Esophagus muscularis mucosa (tissue), 4 donors: ENCODE measurements around the gene DLX3.

Experiments
- CTCF ChIP-seq, 3 experiments: fragments of 200-600 bp in 2 of 3; fragments of 450-650 bp in 1 of 3; sonication (generic) in 2 of 3; IDR thresholded peaks; one replicate each; pipeline ENCODE4 v1.5.1; 2017 to 2019; ENCODE audit warnings: antibody characterized with exemption in 3 of 3, mild to moderate bottlenecking in 2 of 3, moderate library complexity in 1 of 3
- EP300 ChIP-seq: sonication (generic); formaldehyde crosslinking; IDR thresholded peaks from one replicate; pipeline ENCODE4 v1.6.1; 2017; ENCODE audit warnings: antibody characterized with exemption
- POLR2A ChIP-seq: fragments of 450-650 bp; IDR thresholded peaks from one replicate; pipeline ENCODE4 v1.6.1; 2017; ENCODE audit warnings: antibody characterized with exemption, moderate library complexity, mild to moderate bottlenecking, low read depth
- POLR2AphosphoS5 ChIP-seq, 2 donors: sonication (generic); formaldehyde crosslinking; IDR thresholded peaks; one replicate each; pipeline ENCODE4 v1.6.1; 2017; ENCODE audit warnings: antibody characterized with exemption in 2 of 2

- TF ChIP-seq CTCF (IDR thresholded peaks at IDR 0.05) (no peak), POLR2AphosphoS5 (IDR thresholded peaks at IDR 0.05) (no peak), POLR2A (no peak), EP300 (no peak)
Observed at GRCh38 chr17:49989518-49989880, 5.5 kb downstream of the DLX3 start.
